ENCODE data around the gene LRPAP1. TPM values are rescaled to one million over a fixed set of nuclear protein-coding genes. Genes with fewer than 3 reads are reported as not detected.

LRPAP1 gene
- total RNA-seq, 1 donor, result 82.9 TPM

- no peak overlapping the region for H3K27ac ChIP-seq (ENCODE audit: low read depth, low read length)
- peaks cover 3% of the 10 kb centered on the region for H3K4me1 ChIP-seq (ENCODE audit: insufficient read depth, low read length)
- H3K36me3 ChIP-seq (ENCODE audit: insufficient read depth, low read length), result no peaks in the 10 kb centered on the region
- peaks cover 6% of the 10 kb centered on the region for H3K27me3 ChIP-seq (ENCODE audit: insufficient read depth, low read length)
- H2AFZ ChIP-seq (ENCODE audit: low read length), result no peak overlapping the region
- no peaks in the 10 kb centered on the region for H3K9me3 ChIP-seq (ENCODE audit: low read depth, low read length)
- DNase-seq (ENCODE audit: insufficient read length, low spot score, missing footprints), result peak; percentile 38
- no peak for TF ChIP-seq CTCF (IDR thresholded peaks at IDR 0.05; ENCODE audit: extremely low read depth, low read depth, low read length)
- H3K4me2 ChIP-seq (ENCODE audit: insufficient read depth, low read length), result no peak overlapping the region
- H3K79me2 ChIP-seq (ENCODE audit: insufficient read depth, low read length), result no peaks in the 10 kb centered on the region
- H3K4me3 ChIP-seq (ENCODE audit: insufficient read depth, low read length), result no peak overlapping the region
- no peaks in the 10 kb centered on the region for H4K20me1 ChIP-seq (ENCODE audit: insufficient read depth, low read length)
Observed at GRCh38 chr4:3478446-3479357, 53.5 kb downstream of the LRPAP1 start.

- Histone ChIP-seq H3K36me3 (ENCODE audit: insufficient read depth, low read length) (no peaks in the 10 kb centered on the region), H3K27me3 (ENCODE audit: insufficient read depth, low read length) (peaks cover 6% of the 10 kb centered on the region), H3K4me2 (ENCODE audit: insufficient read depth, low read length) (no peak overlapping the region), H3K9me3 (ENCODE audit: low read depth, low read length) (no peaks in the 10 kb centered on the region), H4K20me1 (ENCODE audit: insufficient read depth, low read length) (no peaks in the 10 kb centered on the region), H2AFZ (ENCODE audit: low read length) (no peak overlapping the region), H3K27ac (ENCODE audit: low read depth, low read length) (no peak overlapping the region), H3K79me2 (ENCODE audit: insufficient read depth, low read length) (no peaks in the 10 kb centered on the region), H3K4me3 (ENCODE audit: insufficient read depth, low read length) (no peak overlapping the region), H3K4me1 (ENCODE audit: insufficient read depth, low read length) (no peaks in the 10 kb centered on the region)
- no peak for TF ChIP-seq CTCF (IDR thresholded peaks at IDR 0.05; ENCODE audit: extremely low read depth, low read depth, low read length)
- peak; percentile 90 for DNase-seq (ENCODE audit: insufficient read length, low spot score, missing footprints)
Observed at GRCh38 chr4:3477750-3478430, 54.3 kb downstream of the LRPAP1 start.

- Histone ChIP-seq H2AFZ (ENCODE audit: low read length) (no peak overlapping the region), H3K9me3 (ENCODE audit: low read depth, low read length) (no peaks in the 10 kb centered on the region), H3K4me1 (ENCODE audit: insufficient read depth, low read length) (no peaks in the 10 kb centered on the region), H3K27ac (ENCODE audit: low read depth, low read length) (no peak overlapping the region), H3K27me3 (ENCODE audit: insufficient read depth, low read length) (peaks cover 6% of the 10 kb centered on the region), H3K36me3 (ENCODE audit: insufficient read depth, low read length) (no peaks in the 10 kb centered on the region), H3K4me2 (ENCODE audit: insufficient read depth, low read length) (no peak overlapping the region), H3K79me2 (ENCODE audit: insufficient read depth, low read length) (no peaks in the 10 kb centered on the region), H3K4me3 (ENCODE audit: insufficient read depth, low read length) (no peak overlapping the region), H4K20me1 (ENCODE audit: insufficient read depth, low read length) (no peaks in the 10 kb centered on the region)
- no peak for TF ChIP-seq CTCF (IDR thresholded peaks at IDR 0.05; ENCODE audit: extremely low read depth, low read depth, low read length)
- peak; percentile 80 for DNase-seq (ENCODE audit: insufficient read length, low spot score, missing footprints)
Observed at GRCh38 chr4:3476936-3477749, 55.1 kb downstream of the LRPAP1 start.
